ENCODE results near the gene FETUB. TPM values are rescaled to one million over a fixed set of nuclear protein-coding genes. Genes with fewer than 3 reads are reported as not detected.

The FETUB gene
- polyA plus RNA-seq, 3 donors, result not detected

DNA sequence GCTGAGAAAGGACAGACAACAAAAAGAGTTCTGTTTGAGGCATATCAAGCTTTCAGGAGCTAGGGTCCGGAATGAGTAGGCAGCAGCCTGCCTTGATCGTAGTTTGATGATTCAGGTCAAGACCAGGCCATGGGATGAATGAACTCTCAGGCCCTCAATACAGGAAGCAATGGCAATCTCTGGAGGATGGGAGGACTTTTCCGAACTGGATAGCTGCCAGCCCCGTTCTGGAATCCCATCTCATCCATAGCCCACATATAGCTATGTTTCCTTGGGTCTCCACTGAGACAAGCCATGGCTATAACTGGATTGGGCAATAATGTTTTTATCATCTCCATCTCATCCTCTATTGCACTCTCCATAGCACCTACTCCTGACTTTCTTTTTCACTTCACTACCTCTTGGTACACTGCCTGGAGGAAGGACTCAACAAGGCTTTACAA, 14.6 kb upstream of the FETUB start:
- Histone ChIP-seq H3K9ac (ENCODE audit: insufficient read depth, low read length, poor library complexity, severe bottlenecking) (no peak overlapping the region), H4K20me1 (ENCODE audit: insufficient read depth, low read length) (no peaks in the 10 kb centered on the region), H3K79me2 (ENCODE audit: insufficient read depth, low read length) (no peaks in the 10 kb centered on the region), H3K4me3 (replicated peaks in 1 of 3; ENCODE audit: low read depth in 2 of 3, low read length in 3 of 3) (no peak overlapping the region), H3K9me3 (replicated peaks in 1 of 2; ENCODE audit: control insufficient read depth in 1 of 2, insufficient read depth in 1 of 2, low read length in 2 of 2) (no peaks in the 10 kb centered on the region), H3K4me1 (ENCODE audit: control insufficient read depth in 1 of 2, insufficient read depth in 2 of 2, low read length in 2 of 2) (no peaks in the 10 kb centered on the region), H3K36me3 (replicated peaks in 1 of 2; ENCODE audit: control insufficient read depth in 1 of 2, insufficient read depth in 2 of 2, low read length in 2 of 2) (no peaks in the 10 kb centered on the region), H3K27ac (ENCODE audit: low read depth in 1 of 2, low read length in 2 of 2) (no peak overlapping the region), H3K27me3 (ENCODE audit: control insufficient read depth in 2 of 2, insufficient read depth in 2 of 2, low read length in 2 of 2) (peaks cover 0 to 2% of the 10 kb centered on the region in 2 donors), H3K4me2 (replicated peaks; ENCODE audit: extremely low read depth, low read length, poor library complexity, severe bottlenecking) (no peak overlapping the region), H2AFZ (ENCODE audit: insufficient read depth, low read depth, low read length, poor library complexity, severe bottlenecking) (no peak overlapping the region)
- peaks cover under 1 to 12% (median 9%) of the 10 kb centered on the region in 3 donors for H3K27me3 Mint-ChIP-seq (ENCODE audit: low read depth in 3 of 3)
- H3K4me1 Mint-ChIP-seq, result no peaks in the 10 kb centered on the region
- intact Hi-C loops (cut with micrococcal nuclease), result no loop called here
- no peak overlapping the region for H3K27ac Mint-ChIP-seq
- no peak overlapping the region for H3K4me3 Mint-ChIP-seq
- TF ChIP-seq, protein P1, sequence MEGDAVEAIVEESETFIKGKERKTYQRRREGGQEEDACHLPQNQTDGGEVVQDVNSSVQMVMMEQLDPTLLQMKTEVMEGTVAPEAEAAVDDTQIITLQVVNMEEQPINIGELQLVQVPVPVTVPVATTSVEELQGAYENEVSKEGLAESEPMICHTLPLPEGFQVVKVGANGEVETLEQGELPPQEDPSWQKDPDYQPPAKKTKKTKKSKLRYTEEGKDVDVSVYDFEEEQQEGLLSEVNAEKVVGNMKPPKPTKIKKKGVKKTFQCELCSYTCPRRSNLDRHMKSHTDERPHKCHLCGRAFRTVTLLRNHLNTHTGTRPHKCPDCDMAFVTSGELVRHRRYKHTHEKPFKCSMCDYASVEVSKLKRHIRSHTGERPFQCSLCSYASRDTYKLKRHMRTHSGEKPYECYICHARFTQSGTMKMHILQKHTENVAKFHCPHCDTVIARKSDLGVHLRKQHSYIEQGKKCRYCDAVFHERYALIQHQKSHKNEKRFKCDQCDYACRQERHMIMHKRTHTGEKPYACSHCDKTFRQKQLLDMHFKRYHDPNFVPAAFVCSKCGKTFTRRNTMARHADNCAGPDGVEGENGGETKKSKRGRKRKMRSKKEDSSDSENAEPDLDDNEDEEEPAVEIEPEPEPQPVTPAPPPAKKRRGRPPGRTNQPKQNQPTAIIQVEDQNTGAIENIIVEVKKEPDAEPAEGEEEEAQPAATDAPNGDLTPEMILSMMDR (IDR thresholded peaks at IDR 0.05), result no peak
- 76% methylated on average over 2 of the region's 4 CpGs for WGBS (ENCODE audit: insufficient coverage)
- H3K36me3 Mint-ChIP-seq, result no peaks in the 10 kb centered on the region
- H3K9me3 Mint-ChIP-seq, result peaks cover 0 to 4% (median 0%) of the 10 kb centered on the region in 7 donors
- DNase-seq, result no peak

- Histone ChIP-seq H4K20me1 (ENCODE audit: insufficient read depth, low read length) (no peaks in the 10 kb centered on the region), H3K36me3 (replicated peaks in 1 of 2; ENCODE audit: control insufficient read depth in 1 of 2, insufficient read depth in 2 of 2, low read length in 2 of 2) (no peaks in the 10 kb centered on the region), H3K4me2 (replicated peaks; ENCODE audit: extremely low read depth, low read length, poor library complexity, severe bottlenecking) (no peak overlapping the region), H2AFZ (ENCODE audit: insufficient read depth, low read depth, low read length, poor library complexity, severe bottlenecking) (no peak overlapping the region), H3K79me2 (ENCODE audit: insufficient read depth, low read length) (no peaks in the 10 kb centered on the region), H3K9me3 (replicated peaks in 1 of 2; ENCODE audit: control insufficient read depth in 1 of 2, insufficient read depth in 1 of 2, low read length in 2 of 2) (no peaks in the 10 kb centered on the region), H3K4me3 (replicated peaks in 1 of 3; ENCODE audit: low read depth in 2 of 3, low read length in 3 of 3) (no peak overlapping the region), H3K4me1 (ENCODE audit: control insufficient read depth in 1 of 2, insufficient read depth in 2 of 2, low read length in 2 of 2) (no peaks in the 10 kb centered on the region), H3K9ac (ENCODE audit: insufficient read depth, low read length, poor library complexity, severe bottlenecking) (no peak overlapping the region), H3K27me3 (ENCODE audit: control insufficient read depth in 2 of 2, insufficient read depth in 2 of 2, low read length in 2 of 2) (peaks cover 0 to 2% of the 10 kb centered on the region in 2 donors), H3K27ac (ENCODE audit: low read depth in 1 of 2, low read length in 2 of 2) (no peak overlapping the region)
- intact Hi-C loops (cut with micrococcal nuclease), result no loop called here
- Mint-ChIP-seq H3K9me3 (peaks cover 0 to 4% (median 0%) of the 10 kb centered on the region in 7 donors), H3K27me3 (ENCODE audit: low read depth in 3 of 3) (peaks cover 2 to 12% (median 10%) of the 10 kb centered on the region in 3 donors), H3K27ac (no peak overlapping the region), H3K36me3 (no peaks in the 10 kb centered on the region), H3K4me1 (no peaks in the 10 kb centered on the region), H3K4me3 (no peak overlapping the region)
- 84% methylated on average over 6 of the region's 7 CpGs for WGBS (ENCODE audit: insufficient coverage)
- no peak for DNase-seq
- TF ChIP-seq, protein P1 (IDR thresholded peaks at IDR 0.05), result no peak
These were observed 13.8 kb upstream of the FETUB start for GRCh38 chr3:186626254-186626847.

All from CD14-positive monocyte (primary cell).